HCT116 (cell line): ENCODE data around the gene MBTD1. TPM values are rescaled to one million over a fixed set of nuclear protein-coding genes. Genes with fewer than 3 reads are reported as not detected.

Experiments used
- ATAC-seq: fragments of 200-7000 bp; cut with Tn5 transposase; 2 replicates; pipeline ENCODE4 v1.9.1; 2020; ENCODE audit warnings: mild to moderate bottlenecking, moderate library complexity
- BruUV-seq: library from RNA; stranded (reverse); fragments of 400-500 nt; replicated peaks from 2 replicates; lab custom pipeline; 2021; lab: Mats Ljungman, UMichigan
- CTCF ChIA-PET: fragments of 300-600 bp; sonication (Branson Sonifier 250); formaldehyde crosslinking; loops from one replicate; lab custom pipeline; 2021; ENCODE audit warnings: antibody characterized with exemption; lab: Charles Lee
- POLR2A ChIA-PET: fragments of 300-600, 350-600 bp; sonication (Branson Sonifier 250); formaldehyde crosslinking; loops from one replicate; lab custom pipeline; 2021; ENCODE audit warnings: antibody characterized with exemption; lab: Charles Lee
- RAD21 ChIA-PET, 2 experiments: fragments of 300-600 bp; sonication (Branson Sonifier 250); formaldehyde crosslinking; loops; one replicate each; lab custom pipeline; 2023; ENCODE audit warnings: low total read pairs in 2 of 2; ENCODE audit not compliant: uncharacterized antibody in 2 of 2, unreplicated experiment in 2 of 2, low non-redundant PET in 1 of 2; lab: Charles Lee
- DNase-seq: peaks from one replicate; pipeline ENCODE4 v3.0.0-alpha.2; 2010; ENCODE audit warnings: low read depth, low spot score
- H2AFZ ChIP-seq: fragments of 200-600 bp; shearing (Covaris generic), sonication (generic); 2 replicates; pipeline ENCODE4 v1.6.1; 2017; ENCODE audit warnings: low read depth, mixed run types, mixed read lengths, antibody characterized with exemption, low read length; ENCODE audit not compliant: poor library complexity, severe bottlenecking
- H3K27ac ChIP-seq: 2 replicates; pipeline ENCODE4 v1.5.1; 2012; ENCODE audit warnings: low read depth, low read length
- H3K27me3 ChIP-seq: fragments of 200-600 bp; sonication (generic); 2 replicates; pipeline ENCODE4 v1.6.1; 2016; ENCODE audit warnings: mixed run types, low read length, mixed read lengths; ENCODE audit not compliant: insufficient read depth
- H3K36me3 ChIP-seq, 2 experiments: fragments of 200-500 bp in 1 of 2; fragments of 200-600 bp in 1 of 2; sonication (Bioruptor generic) in 1 of 2; sonication (generic) in 1 of 2; 2 replicates each; pipeline versions ENCODE4 v1.5.1 to v1.6.1; 2014 to 2016; ENCODE audit warnings: low read length in 2 of 2, inconsistent platforms in 1 of 2, mixed read lengths in 1 of 2, mixed run types in 1 of 2; ENCODE audit not compliant: insufficient read depth in 2 of 2, control insufficient read depth in 1 of 2
- H3K4me1 ChIP-seq, 2 experiments: fragments of 200-600 bp in 1 of 2; sonication (generic) in 1 of 2; 2 replicates each; pipeline versions ENCODE4 v1.5.1 to v1.6.1; 2012 to 2017; ENCODE audit warnings: low read length in 2 of 2, inconsistent platforms in 1 of 2, mild to moderate bottlenecking in 1 of 2, mixed read lengths in 1 of 2, mixed run types in 1 of 2, moderate library complexity in 1 of 2; ENCODE audit not compliant: insufficient read depth in 2 of 2, control insufficient read depth in 1 of 2
- H3K4me2 ChIP-seq: fragments of 200-600 bp; sonication (generic); 2 replicates; pipeline ENCODE4 v1.6.1; 2017; ENCODE audit warnings: mixed run types, low read length, mixed read lengths
- H3K4me3 ChIP-seq, 2 experiments: fragments of 200-600 bp in 1 of 2; sonication (generic) in 1 of 2; replicated peaks in 1 of 2; 2 replicates each; pipeline ENCODE4 v1.5.1; 2011 to 2016; ENCODE audit warnings: low read length in 2 of 2, control low read depth in 1 of 2, low read depth in 1 of 2, mild to moderate bottlenecking in 1 of 2, mixed read lengths in 1 of 2, mixed run types in 1 of 2
- H3K79me2 ChIP-seq: fragments of 200-600 bp; sonication (generic); 2 replicates; pipeline ENCODE4 v1.6.1; 2017; ENCODE audit warnings: mild to moderate bottlenecking, mixed run types, low read length, moderate library complexity, mixed read lengths; ENCODE audit not compliant: insufficient read depth
- H3K9ac ChIP-seq: fragments of 200-600 bp; sonication (generic); 2 replicates; pipeline ENCODE4 v1.6.1; 2016; ENCODE audit warnings: low read length, mixed read lengths
- H3K9me2 ChIP-seq: fragments of 200-600 bp; sonication (generic), shearing (Covaris generic); 2 replicates; pipeline ENCODE4 v1.6.1; 2017; ENCODE audit warnings: mixed run types, mild to moderate bottlenecking, moderate library complexity; ENCODE audit not compliant: insufficient read depth
- H3K9me3 ChIP-seq, 2 experiments: fragments of 200-500 bp in 1 of 2; fragments of 200-600 bp in 1 of 2; sonication (Bioruptor generic) in 1 of 2; sonication (generic) in 1 of 2; 2 replicates each; pipeline ENCODE4 v1.6.1; 2014 to 2017; ENCODE audit warnings: low read length in 2 of 2, mixed read lengths in 2 of 2, inconsistent platforms in 1 of 2, low read depth in 1 of 2, mild to moderate bottlenecking in 1 of 2, mixed run types in 1 of 2, moderate library complexity in 1 of 2; ENCODE audit not compliant: control insufficient read depth in 1 of 2, insufficient read depth in 1 of 2
- H4K20me1 ChIP-seq: fragments of 200-600 bp; sonication (generic), shearing (Covaris generic); 2 replicates; pipeline ENCODE4 v1.6.1; 2017; ENCODE audit warnings: mixed run types, mild to moderate bottlenecking, moderate library complexity; ENCODE audit not compliant: insufficient read depth
- POLR2A ChIP-seq: IDR thresholded peaks from 2 replicates; pipeline ENCODE4 v1.7.0; 2011; ENCODE audit warnings: borderline replicate concordance; ENCODE audit not compliant: insufficient read depth, insufficient read length; ENCODE audit errors: extremely low read depth
- SRF ChIP-seq: IDR thresholded peaks from 2 replicates; pipeline ENCODE4 v1.6.1; 2012; ENCODE audit warnings: low read depth
- ZFX ChIP-seq: fragments of 450-650 bp; IDR thresholded peaks from 2 replicates; pipeline ENCODE4 v1.6.1; 2017
- intact Hi-C: fragments of 100-400 bp; cut with micrococcal nuclease; formaldehyde crosslinking; loops from 2 replicates; pipeline ENCODE4 v1.10.0; 2022
- total RNA-seq: library from RNA; stranded (reverse); gene quantifications from one replicate; pipeline ENCODE4 v1.2.1, GENCODE V29; 2021; ENCODE audit not compliant: unreplicated experiment
- TF ChIP-seq, protein P1 (sequence below): IDR thresholded peaks from 2 replicates; pipeline ENCODE4 v1.6.1; 2012; ENCODE audit warnings: low read depth

Gene MBTD1
- total RNA-seq, 1 experiment from 2014 or later: 27.3 TPM

GRCh38 chr17:51152766-51153209 is 107.1 kb downstream of the MBTD1 start:
- POLR2A ChIA-PET: interaction anchor here (0.8 to 3.6 kb wide), 16 partner anchors 9 to 428 kb away, joined by 3 to 24 read pairs (median 4); partner anchors contain the start of genes NME2, SPAG9 and TOB1
- CTCF ChIA-PET: interaction anchor here (0.7 to 2.1 kb wide), 30 partner anchors 9 to 301 kb away, joined by 3 to 88 read pairs (median 4); partner anchors contain the start of genes NME2 and SPAG9
- Histone ChIP-seq H3K36me3 (peaks cover 21 to 23% of the 10 kb centered on the region in 2 experiments), H3K9me2 (no peaks in the 10 kb centered on the region), H3K9ac (peak overlapping the region; percentile 84), H3K79me2 (peaks cover 45% of the 10 kb centered on the region), H3K27me3 (no peaks in the 10 kb centered on the region), H4K20me1 (peaks cover 10% of the 10 kb centered on the region; the same call in 1 of the 2 replicates), H3K27ac (peak overlapping the region; percentile 69), H3K9me3 (no peaks in the 10 kb centered on the region), H3K4me3 (peak overlapping the region; percentile 48 to 82), H3K4me2 (peak overlapping the region; percentile 85), H3K4me1 (peaks cover 14 to 22% of the 10 kb centered on the region in 2 experiments), H2AFZ (peak overlapping the region; percentile 95)
- TF ChIP-seq SRF (no peak), ZFX (no peak), POLR2A (no peak)
- TF ChIP-seq, protein P1, sequence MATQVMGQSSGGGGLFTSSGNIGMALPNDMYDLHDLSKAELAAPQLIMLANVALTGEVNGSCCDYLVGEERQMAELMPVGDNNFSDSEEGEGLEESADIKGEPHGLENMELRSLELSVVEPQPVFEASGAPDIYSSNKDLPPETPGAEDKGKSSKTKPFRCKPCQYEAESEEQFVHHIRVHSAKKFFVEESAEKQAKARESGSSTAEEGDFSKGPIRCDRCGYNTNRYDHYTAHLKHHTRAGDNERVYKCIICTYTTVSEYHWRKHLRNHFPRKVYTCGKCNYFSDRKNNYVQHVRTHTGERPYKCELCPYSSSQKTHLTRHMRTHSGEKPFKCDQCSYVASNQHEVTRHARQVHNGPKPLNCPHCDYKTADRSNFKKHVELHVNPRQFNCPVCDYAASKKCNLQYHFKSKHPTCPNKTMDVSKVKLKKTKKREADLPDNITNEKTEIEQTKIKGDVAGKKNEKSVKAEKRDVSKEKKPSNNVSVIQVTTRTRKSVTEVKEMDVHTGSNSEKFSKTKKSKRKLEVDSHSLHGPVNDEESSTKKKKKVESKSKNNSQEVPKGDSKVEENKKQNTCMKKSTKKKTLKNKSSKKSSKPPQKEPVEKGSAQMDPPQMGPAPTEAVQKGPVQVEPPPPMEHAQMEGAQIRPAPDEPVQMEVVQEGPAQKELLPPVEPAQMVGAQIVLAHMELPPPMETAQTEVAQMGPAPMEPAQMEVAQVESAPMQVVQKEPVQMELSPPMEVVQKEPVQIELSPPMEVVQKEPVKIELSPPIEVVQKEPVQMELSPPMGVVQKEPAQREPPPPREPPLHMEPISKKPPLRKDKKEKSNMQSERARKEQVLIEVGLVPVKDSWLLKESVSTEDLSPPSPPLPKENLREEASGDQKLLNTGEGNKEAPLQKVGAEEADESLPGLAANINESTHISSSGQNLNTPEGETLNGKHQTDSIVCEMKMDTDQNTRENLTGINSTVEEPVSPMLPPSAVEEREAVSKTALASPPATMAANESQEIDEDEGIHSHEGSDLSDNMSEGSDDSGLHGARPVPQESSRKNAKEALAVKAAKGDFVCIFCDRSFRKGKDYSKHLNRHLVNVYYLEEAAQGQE: no peak
- RAD21 ChIA-PET: interaction anchor here (0.7 to 1.0 kb wide), 11 partner anchors 32 to 370 kb away, joined by 3 to 8 read pairs (median 4); partner anchors contain the start of gene SPAG9 (in 2 of the 2)
- BruUV-seq: TSS peak; percentile 99
- intact Hi-C loops: loop anchor here (1.0 to 10.0 kb wide), 7 partner anchors 31 to 608 kb away; partner anchors contain the start of genes SPATA20 and TOB1
- no peak for DNase-seq
- peak; percentile 11 for ATAC-seq
